ENCODE data around the gene PC. TPM values are rescaled to one million over a fixed set of nuclear protein-coding genes. Genes with fewer than 3 reads are reported as not detected.

PC gene
- total RNA-seq, 1 donor from 2014 or later = 5.0 TPM

- TF ChIP-seq CTCF (IDR thresholded peaks at IDR 0.05) = no peak
- H3K27me3 Mint-ChIP-seq = peaks cover 3% of the 10 kb centered on the region
- intact Hi-C loops (cut with micrococcal nuclease) = loop anchor here (1.0 to 5.0 kb wide), 4 partner anchors 161 to 691 kb away; partner anchors contain the start of genes KDM2A, RAB1B, SLC29A2 and SPTBN2
- CTCF ChIA-PET = no interaction called here
- H3K27ac Mint-ChIP-seq = no peak overlapping the region
- peaks cover 20% of the 10 kb centered on the region for H3K4me1 Mint-ChIP-seq
- no peak for DNase-seq
- POLR2A ChIA-PET = interaction anchor here (1.9 kb wide), 1 partner anchor 114 kb away, joined by 5 read pairs; no protein-coding TSS in a partner anchor
- H3K36me3 Mint-ChIP-seq (ENCODE audit: low read depth) = no peaks in the 10 kb centered on the region
- peak overlapping the region; percentile 83 for H3K4me3 Mint-ChIP-seq
- peaks cover 5% of the 10 kb centered on the region for H3K9me3 Mint-ChIP-seq
- ATAC-seq (ENCODE audit: low read depth) = peak; percentile 27
Measured at GRCh38 chr11:66957971-66958231, 282 bp downstream of the PC start.

- Mint-ChIP-seq H3K36me3 (ENCODE audit: low read depth) (no peaks in the 10 kb centered on the region), H3K9me3 (peaks cover 5% of the 10 kb centered on the region), H3K27ac (peak overlapping the region; percentile 44), H3K4me1 (peaks cover 20% of the 10 kb centered on the region), H3K4me3 (peak overlapping the region; percentile 66), H3K27me3 (peaks cover 3% of the 10 kb centered on the region)
- TF ChIP-seq CTCF (IDR thresholded peaks at IDR 0.05) = no peak
- ChIA-PET POLR2A (interaction anchor here (1.9 kb wide), 1 partner anchor 113 kb away, joined by 5 read pairs; no protein-coding TSS in a partner anchor), CTCF (no interaction called here)
- intact Hi-C loops (cut with micrococcal nuclease) = loop anchor here (5.0 kb wide), 3 partner anchors 229 to 689 kb away; partner anchors contain the start of genes RAB1B, SLC29A2 and SPTBN2
- no peak for ATAC-seq (ENCODE audit: low read depth)
- no peak for DNase-seq
Measured at GRCh38 chr11:66956689-66957290, 1.4 kb downstream of the PC start.

GRCh38 chr11:66953081-66953833, 4.9 kb downstream of the PC start:
- Mint-ChIP-seq H3K36me3 (ENCODE audit: low read depth) (no peaks in the 10 kb centered on the region), H3K4me3 (no peak overlapping the region), H3K27ac (no peak overlapping the region), H3K9me3 (no peaks in the 10 kb centered on the region), H3K4me1 (peaks cover 10% of the 10 kb centered on the region), H3K27me3 (no peaks in the 10 kb centered on the region)
- intact Hi-C loops (cut with micrococcal nuclease) = no loop called here
- CTCF ChIA-PET = no interaction called here
- no peak for ATAC-seq (ENCODE audit: low read depth)
- no peak for DNase-seq
- POLR2A ChIA-PET = no interaction called here
- no peak for TF ChIP-seq CTCF (IDR thresholded peaks at IDR 0.05)

- DNase-seq (no peak), ATAC-seq (ENCODE audit: low read depth) (no peak)
- TF ChIP-seq CTCF (IDR thresholded peaks at IDR 0.05) = no peak
- no peaks in the 10 kb centered on the region for H3K9me3 Mint-ChIP-seq
- peaks cover 4% of the 10 kb centered on the region for H3K4me1 Mint-ChIP-seq
- intact Hi-C loops (cut with micrococcal nuclease) = no loop called here
- no peaks in the 10 kb centered on the region for H3K36me3 Mint-ChIP-seq (ENCODE audit: low read depth)
- ChIA-PET POLR2A (no interaction called here), CTCF (no interaction called here)
- no peaks in the 10 kb centered on the region for H3K27me3 Mint-ChIP-seq
- H3K4me3 Mint-ChIP-seq = no peak overlapping the region
- H3K27ac Mint-ChIP-seq = no peak overlapping the region
Measured at GRCh38 chr11:66951927-66952337, 6.3 kb downstream of the PC start.

GRCh38 chr11:66951135-66951534, 7.0 kb downstream of the PC start:
- Mint-ChIP-seq H3K4me3 (no peak overlapping the region), H3K36me3 (ENCODE audit: low read depth) (no peaks in the 10 kb centered on the region), H3K4me1 (no peaks in the 10 kb centered on the region), H3K27me3 (no peaks in the 10 kb centered on the region), H3K9me3 (no peaks in the 10 kb centered on the region), H3K27ac (no peak overlapping the region)
- CTCF ChIA-PET = no interaction called here
- ATAC-seq (ENCODE audit: low read depth) (no peak), DNase-seq (no peak)
- no peak for TF ChIP-seq CTCF (IDR thresholded peaks at IDR 0.05)
- POLR2A ChIA-PET = interaction anchor here (0.6 kb wide), 1 partner anchor 13 kb away, joined by 4 read pairs; no protein-coding TSS in a partner anchor
- intact Hi-C loops (cut with micrococcal nuclease) = no loop called here

Data from activated B cell treated with CpG ODN at 0.5 μM for 24 hours (primary cell).